ENCODE measurements around the gene SPACA7. TPM values are rescaled to one million over a fixed set of nuclear protein-coding genes. Genes with fewer than 3 reads are reported as not detected.
A peak's percentile ranks its signal among the peaks of the same experiment; 100 is the strongest.

SPACA7 gene
- total and polyA plus RNA-seq, 9 of the 15 experiments (the other 6 are each of a cell fraction or from before 2014, with no cell fraction given) = not detected

GRCh38 chr13:112443995-112444311 lies 67.8 kb downstream of the SPACA7 start:
- intact Hi-C loops (cut with micrococcal nuclease) (no loop called here), in situ Hi-C loops (cut with MboI) (loop anchor here (10.0 kb wide), 1 partner anchor 969 kb away; no protein-coding TSS in a partner anchor)
- ChIA-PET POLR2A (no interaction called here), CTCF (ENCODE audit: low intra/inter-chr PET ratio) (interaction anchor here (1.8 kb wide), 1 partner anchor 970 kb away, joined by 6 read pairs; no protein-coding TSS in a partner anchor)
- DNase-seq (ENCODE audit: extremely low read depth in 1 of 4, low spot score in 3 of 4) (peak; percentile 65 to 70 (median 70)), ATAC-seq (peak; percentile 95), FAIRE-seq (peak; percentile 26)
- Histone ChIP-seq H3K9ac (ENCODE audit: insufficient read depth in 1 of 2, low read depth in 2 of 2, low read length in 2 of 2) (no peak overlapping the region), H3K4me1 (replicated peaks in 1 of 2; ENCODE audit: control insufficient read depth in 2 of 2, insufficient read depth in 2 of 2, low read length in 2 of 2) (peaks cover 0 to 7% of the 10 kb centered on the region in 2 experiments; a peak in 1 of 5 replicates), H2AFZ (ENCODE audit: low read depth, low read length) (no peak overlapping the region), H3K27ac (ENCODE audit: extremely low read depth, low read depth, low read length) (no peak overlapping the region), H3K27me3 (ENCODE audit: control insufficient read depth in 2 of 2, insufficient read depth in 2 of 2, low read length in 2 of 2) (peaks cover 15 to 46% of the 10 kb centered on the region in 2 experiments; a peak in 4 of 5 replicates), H4K20me1 (replicated peaks; ENCODE audit: control insufficient read depth, insufficient read depth, low read length) (no peaks in the 10 kb centered on the region), H3K9me1 (ENCODE audit: control insufficient read depth, insufficient read depth, low read length) (no peaks in the 10 kb centered on the region), H3K9me3 (replicated peaks; ENCODE audit: control insufficient read depth, insufficient read depth, low read depth, low read length) (no peaks in the 10 kb centered on the region), H3K4me3 (no peak overlapping the region), H3K36me3 (ENCODE audit: control insufficient read depth, insufficient read depth, low read length) (no peaks in the 10 kb centered on the region), H3K4me2 (ENCODE audit: insufficient read depth, low read length) (no peak overlapping the region), H3K79me2 (ENCODE audit: control insufficient read depth, insufficient read depth, low read length) (no peaks in the 10 kb centered on the region)
- no TSS peak for BruUV-seq (replicated peaks)
- WGBS (ENCODE audit: insufficient coverage, low coverage, missing lambda C conversion rate) = 2% methylated on average over 9 of the region's 10 CpGs
- peak; percentile 71; the same call in 1 of the 2 replicates for TF ChIP-seq STAG1 (CRISPR knock-in tag; IDR thresholded peaks at IDR 0.05; ENCODE audit: borderline replicate concordance)
- peak; percentile 36; the same call in 1 of the 2 replicates for TF ChIP-seq DEAF1 (CRISPR knock-in tag; IDR thresholded peaks at IDR 0.05)
- TF ChIP-seq NCOA6 (IDR thresholded peaks at IDR 0.05) = no peak
- TF ChIP-seq HBP1 (CRISPR knock-in tag; IDR thresholded peaks at IDR 0.05) = no peak
- TF ChIP-seq CREB1 (IDR thresholded peaks at IDR 0.05) = no peak
- no peak for TF ChIP-seq CREB1 (CRISPR knock-in tag; IDR thresholded peaks at IDR 0.05)
- peak; percentile 57; the same call in 1 of the 2 replicates for TF ChIP-seq TFAP4 (CRISPR knock-in tag; IDR thresholded peaks at IDR 0.05; ENCODE audit: borderline replicate concordance)
- peak; percentile 66 to 84 for TF ChIP-seq RAD21 (CRISPR knock-in tag; conservative IDR thresholded peaks at IDR 0.05 in 1 of 2, IDR thresholded peaks at IDR 0.05 in 1 of 2)
- peak; percentile 59; the same call in 1 of the 2 replicates for TF ChIP-seq REST (IDR thresholded peaks at IDR 0.05; ENCODE audit: borderline replicate concordance)
- no peak for TF ChIP-seq REST (CRISPR knock-in tag; IDR thresholded peaks at IDR 0.05; ENCODE audit: low read depth)
- no peak for TF ChIP-seq GTF2F1 (IDR thresholded peaks at IDR 0.05; ENCODE audit: low read depth, low read length)

All from K562 (cell line).